ENCODE measurements around the gene FAM9C.
A peak's percentile ranks its signal among the peaks of the same experiment; 100 is the strongest.

FAM9C gene

DNA sequence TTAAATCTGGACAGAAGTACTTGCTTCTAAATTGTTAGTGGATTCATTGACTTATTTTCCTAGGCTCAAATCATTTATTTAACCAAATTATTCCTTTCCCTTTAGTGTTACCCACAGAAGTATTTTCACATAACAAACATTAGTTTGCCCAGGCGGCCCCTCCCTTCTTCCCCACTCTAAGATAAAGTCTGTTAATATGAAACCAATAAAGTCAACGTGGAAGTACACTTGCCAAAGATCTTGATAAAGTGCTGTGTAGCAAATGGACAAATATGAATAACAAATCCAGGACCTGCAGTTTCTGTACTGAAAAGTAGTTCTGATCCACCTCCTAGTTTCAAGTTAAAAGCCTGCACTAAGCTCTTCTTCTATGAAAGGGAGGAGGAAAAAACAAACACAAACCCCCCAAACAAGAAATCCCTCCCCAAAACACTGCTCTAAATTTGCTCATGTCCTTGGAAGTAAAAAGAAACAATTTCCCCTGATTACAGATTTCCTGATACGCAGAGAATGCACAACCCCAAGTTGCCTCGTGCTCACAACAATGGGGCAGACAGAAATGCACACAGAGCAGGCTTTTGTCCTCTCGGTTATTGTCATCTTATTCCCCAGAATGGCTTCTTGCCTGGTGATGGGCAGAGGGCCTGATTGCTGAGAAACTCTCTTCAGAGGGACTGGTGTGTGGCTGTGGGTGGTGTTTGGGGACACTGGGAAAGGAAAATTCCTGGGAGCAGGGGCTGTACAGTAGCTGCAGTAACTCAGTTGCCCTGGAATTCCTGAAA lies 46.3 kb downstream of the FAM9C start (continued):
- TF ChIP-seq, protein P1, sequence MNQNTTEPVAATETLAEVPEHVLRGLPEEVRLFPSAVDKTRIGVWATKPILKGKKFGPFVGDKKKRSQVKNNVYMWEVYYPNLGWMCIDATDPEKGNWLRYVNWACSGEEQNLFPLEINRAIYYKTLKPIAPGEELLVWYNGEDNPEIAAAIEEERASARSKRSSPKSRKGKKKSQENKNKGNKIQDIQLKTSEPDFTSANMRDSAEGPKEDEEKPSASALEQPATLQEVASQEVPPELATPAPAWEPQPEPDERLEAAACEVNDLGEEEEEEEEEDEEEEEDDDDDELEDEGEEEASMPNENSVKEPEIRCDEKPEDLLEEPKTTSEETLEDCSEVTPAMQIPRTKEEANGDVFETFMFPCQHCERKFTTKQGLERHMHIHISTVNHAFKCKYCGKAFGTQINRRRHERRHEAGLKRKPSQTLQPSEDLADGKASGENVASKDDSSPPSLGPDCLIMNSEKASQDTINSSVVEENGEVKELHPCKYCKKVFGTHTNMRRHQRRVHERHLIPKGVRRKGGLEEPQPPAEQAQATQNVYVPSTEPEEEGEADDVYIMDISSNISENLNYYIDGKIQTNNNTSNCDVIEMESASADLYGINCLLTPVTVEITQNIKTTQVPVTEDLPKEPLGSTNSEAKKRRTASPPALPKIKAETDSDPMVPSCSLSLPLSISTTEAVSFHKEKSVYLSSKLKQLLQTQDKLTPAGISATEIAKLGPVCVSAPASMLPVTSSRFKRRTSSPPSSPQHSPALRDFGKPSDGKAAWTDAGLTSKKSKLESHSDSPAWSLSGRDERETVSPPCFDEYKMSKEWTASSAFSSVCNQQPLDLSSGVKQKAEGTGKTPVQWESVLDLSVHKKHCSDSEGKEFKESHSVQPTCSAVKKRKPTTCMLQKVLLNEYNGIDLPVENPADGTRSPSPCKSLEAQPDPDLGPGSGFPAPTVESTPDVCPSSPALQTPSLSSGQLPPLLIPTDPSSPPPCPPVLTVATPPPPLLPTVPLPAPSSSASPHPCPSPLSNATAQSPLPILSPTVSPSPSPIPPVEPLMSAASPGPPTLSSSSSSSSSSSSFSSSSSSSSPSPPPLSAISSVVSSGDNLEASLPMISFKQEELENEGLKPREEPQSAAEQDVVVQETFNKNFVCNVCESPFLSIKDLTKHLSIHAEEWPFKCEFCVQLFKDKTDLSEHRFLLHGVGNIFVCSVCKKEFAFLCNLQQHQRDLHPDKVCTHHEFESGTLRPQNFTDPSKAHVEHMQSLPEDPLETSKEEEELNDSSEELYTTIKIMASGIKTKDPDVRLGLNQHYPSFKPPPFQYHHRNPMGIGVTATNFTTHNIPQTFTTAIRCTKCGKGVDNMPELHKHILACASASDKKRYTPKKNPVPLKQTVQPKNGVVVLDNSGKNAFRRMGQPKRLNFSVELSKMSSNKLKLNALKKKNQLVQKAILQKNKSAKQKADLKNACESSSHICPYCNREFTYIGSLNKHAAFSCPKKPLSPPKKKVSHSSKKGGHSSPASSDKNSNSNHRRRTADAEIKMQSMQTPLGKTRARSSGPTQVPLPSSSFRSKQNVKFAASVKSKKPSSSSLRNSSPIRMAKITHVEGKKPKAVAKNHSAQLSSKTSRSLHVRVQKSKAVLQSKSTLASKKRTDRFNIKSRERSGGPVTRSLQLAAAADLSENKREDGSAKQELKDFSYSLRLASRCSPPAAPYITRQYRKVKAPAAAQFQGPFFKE (tag by site-specific recombination; IDR thresholded peaks at IDR 0.05; ENCODE audit: borderline replicate concordance) = no peak

DNA sequence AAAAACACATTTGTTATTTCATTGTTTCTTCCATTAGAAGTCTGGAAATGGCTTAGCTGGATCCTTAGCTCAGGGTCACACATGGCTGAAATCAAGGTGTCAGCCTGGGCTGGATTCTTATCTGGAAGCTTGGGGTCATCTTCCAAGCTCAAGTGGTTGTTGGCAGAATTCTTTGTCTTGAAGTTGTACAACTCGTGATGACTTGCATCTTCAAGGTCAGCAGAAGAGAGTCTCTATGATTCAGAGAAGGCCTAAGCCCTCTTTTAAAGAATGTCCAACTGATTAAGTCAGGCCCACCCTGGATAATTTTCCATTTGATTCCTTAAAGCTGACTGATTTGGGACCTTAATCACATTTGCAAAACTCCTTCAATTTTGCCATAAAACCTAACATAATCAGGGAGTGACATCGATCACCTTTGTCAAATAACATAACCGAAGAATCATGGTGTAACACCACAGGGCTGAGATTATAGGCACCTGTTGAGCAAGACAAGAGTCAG lies 47.4 kb downstream of the FAM9C start:
- ChIA-PET CTCF (interaction anchor here (0.6 kb wide), 1 partner anchor 27 kb away, joined by 3 read pairs; no protein-coding TSS in a partner anchor), POLR2A (no interaction called here)
- no peak overlapping the region for H3K4me3 ChIP-seq (ENCODE audit: low read depth, low read length)
- H3K4me1 ChIP-seq (ENCODE audit: control insufficient read depth, insufficient read depth, low read length) = peaks cover 15% of the 10 kb centered on the region
- H3K9me3 ChIP-seq (ENCODE audit: control insufficient read depth, insufficient read depth, low read depth, low read length) = no peaks in the 10 kb centered on the region
- H3K27ac ChIP-seq (ENCODE audit: extremely low read depth, low read depth, low read length) = no peak overlapping the region
- H3K36me3 ChIP-seq (ENCODE audit: control insufficient read depth in 2 of 2, insufficient read depth in 1 of 2, low read length in 2 of 2) = no peaks in the 10 kb centered on the region
- TF ChIP-seq YY2 (tag by site-specific recombination; IDR thresholded peaks at IDR 0.05) = no peak
- no peak for TF ChIP-seq GLIS2 (tag by site-specific recombination; IDR thresholded peaks at IDR 0.05)
- no peak for TF ChIP-seq ZNF629 (tag by site-specific recombination; IDR thresholded peaks at IDR 0.05)
- peak; percentile 38; the same call in 1 of the 2 replicates for TF ChIP-seq SCRT2 (tag by site-specific recombination; IDR thresholded peaks at IDR 0.05)
- TF ChIP-seq ZNF548 (tag by site-specific recombination; IDR thresholded peaks at IDR 0.05) = no peak
- peak; percentile 90 for TF ChIP-seq ZNF10 (tag by site-specific recombination; IDR thresholded peaks at IDR 0.05)
- no peak for TF ChIP-seq SP2 (tag by site-specific recombination; IDR thresholded peaks at IDR 0.05)
- TF ChIP-seq ZNF514 (tag by site-specific recombination; IDR thresholded peaks at IDR 0.05) = no peak
- TF ChIP-seq FEZF1 (tag by site-specific recombination; IDR thresholded peaks at IDR 0.05) = no peak
- TF ChIP-seq, protein P2, sequence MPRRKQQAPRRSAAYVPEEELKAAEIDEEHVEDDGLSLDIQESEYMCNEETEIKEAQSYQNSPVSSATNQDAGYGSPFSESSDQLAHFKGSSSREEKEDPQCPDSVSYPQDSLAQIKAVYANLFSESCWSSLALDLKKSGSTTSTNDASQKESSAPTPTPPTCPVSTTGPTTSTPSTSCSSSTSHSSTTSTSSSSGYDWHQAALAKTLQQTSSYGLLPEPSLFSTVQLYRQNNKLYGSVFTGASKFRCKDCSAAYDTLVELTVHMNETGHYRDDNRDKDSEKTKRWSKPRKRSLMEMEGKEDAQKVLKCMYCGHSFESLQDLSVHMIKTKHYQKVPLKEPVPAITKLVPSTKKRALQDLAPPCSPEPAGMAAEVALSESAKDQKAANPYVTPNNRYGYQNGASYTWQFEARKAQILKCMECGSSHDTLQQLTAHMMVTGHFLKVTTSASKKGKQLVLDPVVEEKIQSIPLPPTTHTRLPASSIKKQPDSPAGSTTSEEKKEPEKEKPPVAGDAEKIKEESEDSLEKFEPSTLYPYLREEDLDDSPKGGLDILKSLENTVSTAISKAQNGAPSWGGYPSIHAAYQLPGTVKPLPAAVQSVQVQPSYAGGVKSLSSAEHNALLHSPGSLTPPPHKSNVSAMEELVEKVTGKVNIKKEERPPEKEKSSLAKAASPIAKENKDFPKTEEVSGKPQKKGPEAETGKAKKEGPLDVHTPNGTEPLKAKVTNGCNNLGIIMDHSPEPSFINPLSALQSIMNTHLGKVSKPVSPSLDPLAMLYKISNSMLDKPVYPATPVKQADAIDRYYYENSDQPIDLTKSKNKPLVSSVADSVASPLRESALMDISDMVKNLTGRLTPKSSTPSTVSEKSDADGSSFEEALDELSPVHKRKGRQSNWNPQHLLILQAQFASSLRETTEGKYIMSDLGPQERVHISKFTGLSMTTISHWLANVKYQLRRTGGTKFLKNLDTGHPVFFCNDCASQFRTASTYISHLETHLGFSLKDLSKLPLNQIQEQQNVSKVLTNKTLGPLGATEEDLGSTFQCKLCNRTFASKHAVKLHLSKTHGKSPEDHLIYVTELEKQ (tag by site-specific recombination; IDR thresholded peaks at IDR 0.05; ENCODE audit: borderline replicate concordance) = no peak
- TF ChIP-seq SCRT1 (tag by site-specific recombination; IDR thresholded peaks at IDR 0.05; ENCODE audit: borderline replicate concordance) = peak; percentile 20; the same call in 1 of the 2 replicates
- TF ChIP-seq MZF1 (tag by site-specific recombination; IDR thresholded peaks at IDR 0.05; ENCODE audit: borderline replicate concordance) = no peak
- no peak for TF ChIP-seq ZNF600 (tag by site-specific recombination; IDR thresholded peaks at IDR 0.05)
- TF ChIP-seq, protein P3, sequence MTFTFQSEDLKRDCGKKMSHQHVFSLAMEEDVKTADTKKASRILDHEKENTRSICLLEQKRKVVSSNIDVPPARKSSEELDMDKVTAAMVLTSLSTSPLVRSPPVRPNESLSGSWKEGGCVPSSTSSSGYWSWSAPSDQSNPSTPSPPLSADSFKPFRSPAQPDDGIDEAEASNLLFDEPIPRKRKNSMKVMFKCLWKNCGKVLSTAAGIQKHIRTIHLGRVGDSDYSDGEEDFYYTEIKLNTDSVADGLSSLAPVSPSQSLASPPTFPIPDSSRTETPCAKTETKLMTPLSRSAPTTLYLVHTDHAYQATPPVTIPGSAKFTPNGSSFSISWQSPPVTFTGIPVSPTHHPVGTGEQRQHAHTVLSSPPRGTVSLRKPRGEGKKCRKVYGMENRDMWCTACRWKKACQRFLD (tag by site-specific recombination; IDR thresholded peaks at IDR 0.05) = no peak
- no peak for TF ChIP-seq ZNF426 (tag by site-specific recombination; IDR thresholded peaks at IDR 0.05)
- TF ChIP-seq ZNF366 (tag by site-specific recombination; conservative IDR thresholded peaks at IDR 0.05) = no peak
- TF ChIP-seq ZBTB48 (tag by site-specific recombination; IDR thresholded peaks at IDR 0.05) = no peak
- TF ChIP-seq, protein P4, sequence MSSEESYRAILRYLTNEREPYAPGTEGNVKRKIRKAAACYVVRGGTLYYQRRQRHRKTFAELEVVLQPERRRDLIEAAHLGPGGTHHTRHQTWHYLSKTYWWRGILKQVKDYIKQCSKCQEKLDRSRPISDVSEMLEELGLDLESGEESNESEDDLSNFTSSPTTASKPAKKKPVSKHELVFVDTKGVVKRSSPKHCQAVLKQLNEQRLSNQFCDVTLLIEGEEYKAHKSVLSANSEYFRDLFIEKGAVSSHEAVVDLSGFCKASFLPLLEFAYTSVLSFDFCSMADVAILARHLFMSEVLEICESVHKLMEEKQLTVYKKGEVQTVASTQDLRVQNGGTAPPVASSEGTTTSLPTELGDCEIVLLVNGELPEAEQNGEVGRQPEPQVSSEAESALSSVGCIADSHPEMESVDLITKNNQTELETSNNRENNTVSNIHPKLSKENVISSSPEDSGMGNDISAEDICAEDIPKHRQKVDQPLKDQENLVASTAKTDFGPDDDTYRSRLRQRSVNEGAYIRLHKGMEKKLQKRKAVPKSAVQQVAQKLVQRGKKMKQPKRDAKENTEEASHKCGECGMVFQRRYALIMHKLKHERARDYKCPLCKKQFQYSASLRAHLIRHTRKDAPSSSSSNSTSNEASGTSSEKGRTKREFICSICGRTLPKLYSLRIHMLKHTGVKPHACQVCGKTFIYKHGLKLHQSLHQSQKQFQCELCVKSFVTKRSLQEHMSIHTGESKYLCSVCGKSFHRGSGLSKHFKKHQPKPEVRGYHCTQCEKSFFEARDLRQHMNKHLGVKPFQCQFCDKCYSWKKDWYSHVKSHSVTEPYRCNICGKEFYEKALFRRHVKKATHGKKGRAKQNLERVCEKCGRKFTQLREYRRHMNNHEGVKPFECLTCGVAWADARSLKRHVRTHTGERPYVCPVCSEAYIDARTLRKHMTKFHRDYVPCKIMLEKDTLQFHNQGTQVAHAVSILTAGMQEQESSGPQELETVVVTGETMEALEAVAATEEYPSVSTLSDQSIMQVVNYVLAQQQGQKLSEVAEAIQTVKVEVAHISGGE (tag by site-specific recombination; conservative IDR thresholded peaks at IDR 0.05; ENCODE audit: low read depth) = no peak
